H9 (cell line): ENCODE measurements around the gene OR10AD1. TPM values are rescaled to one million over a fixed set of nuclear protein-coding genes. Genes with fewer than 3 reads are reported as not detected.

Experiments
- DNase-seq: peaks from one replicate; pipeline ENCODE4 v3.0.0-alpha.2; 2017
- H2AFZ ChIP-seq: one replicate; pipeline ENCODE4 v1.6.1; 2013; ENCODE audit warnings: mild to moderate bottlenecking, low read length, control low read depth, moderate library complexity
- H2AK5ac ChIP-seq: 2 replicates; pipeline ENCODE4 v1.6.1; 2013; ENCODE audit warnings: low read length, control low read depth, mixed read lengths; ENCODE audit not compliant: insufficient read length
- H2BK120ac ChIP-seq: one replicate; pipeline ENCODE4 v1.6.1; 2013; ENCODE audit warnings: low read depth, mild to moderate bottlenecking, low read length, control low read depth, inconsistent platforms; ENCODE audit not compliant: poor library complexity, severe bottlenecking
- H2BK12ac ChIP-seq: 2 replicates; pipeline ENCODE4 v1.6.1; 2013; ENCODE audit warnings: low read length, control low read depth, mixed read lengths, low read depth; ENCODE audit not compliant: insufficient read length
- H2BK15ac ChIP-seq: 2 replicates; pipeline ENCODE4 v1.6.1; 2013; ENCODE audit warnings: low read depth, low read length, control low read depth
- H2BK20ac ChIP-seq: one replicate; pipeline ENCODE4 v1.6.1; 2013; ENCODE audit warnings: low read depth, mild to moderate bottlenecking, low read length, control low read depth, inconsistent platforms; ENCODE audit not compliant: poor library complexity, severe bottlenecking
- H2BK5ac ChIP-seq: 2 replicates; pipeline ENCODE4 v1.6.1; 2013; ENCODE audit warnings: low read length, control low read depth, mixed read lengths; ENCODE audit not compliant: insufficient read length
- H3K14ac ChIP-seq: 2 replicates; pipeline ENCODE4 v1.6.1; 2013; ENCODE audit warnings: low read length, control low read depth; ENCODE audit not compliant: insufficient read depth
- H3K18ac ChIP-seq: 2 replicates; pipeline ENCODE4 v1.6.1; 2013; ENCODE audit warnings: low read depth, mild to moderate bottlenecking, mixed read lengths, low read length, control low read depth; ENCODE audit not compliant: insufficient read length
- H3K23ac ChIP-seq: 2 replicates; pipeline ENCODE4 v1.6.1; 2013; ENCODE audit warnings: low read length, control low read depth, mixed read lengths, low read depth; ENCODE audit not compliant: insufficient read length
- H3K23me2 ChIP-seq: 2 replicates; pipeline ENCODE4 v1.6.1; 2013; ENCODE audit warnings: low read depth, mild to moderate bottlenecking, mixed read lengths, low read length, control low read depth; ENCODE audit not compliant: insufficient read length, poor library complexity, severe bottlenecking
- H3K27ac ChIP-seq: 2 replicates; pipeline ENCODE4 v1.5.1; 2013; ENCODE audit warnings: low read length, control low read depth, mixed read lengths, low read depth; ENCODE audit not compliant: insufficient read length
- H3K27me3 ChIP-seq: 2 replicates; pipeline ENCODE4 v1.6.1; 2013; ENCODE audit warnings: low read length, control low read depth, inconsistent platforms; ENCODE audit not compliant: insufficient read depth
- H3K4ac ChIP-seq: 2 replicates; pipeline ENCODE4 v1.6.1; 2013; ENCODE audit warnings: low read depth, mild to moderate bottlenecking, control low read depth, inconsistent platforms, low read length, moderate library complexity
- H3K4me1 ChIP-seq: 2 replicates; pipeline ENCODE4 v1.6.1; 2013; ENCODE audit warnings: low read length, control low read depth, inconsistent platforms; ENCODE audit not compliant: insufficient read depth
- H3K4me2 ChIP-seq: 2 replicates; pipeline ENCODE4 v1.6.1; 2013; ENCODE audit warnings: low read length, control low read depth, mixed read lengths; ENCODE audit not compliant: insufficient read length, insufficient read depth
- H3K56ac ChIP-seq: 2 replicates; pipeline ENCODE4 v1.6.1; 2013; ENCODE audit warnings: low read depth, mild to moderate bottlenecking, mixed read lengths, low read length, control low read depth; ENCODE audit not compliant: insufficient read length
- H3K79me1 ChIP-seq: 2 replicates; pipeline ENCODE4 v1.6.1; 2013; ENCODE audit warnings: low read depth, mild to moderate bottlenecking, moderate library complexity, low read length, control low read depth, inconsistent platforms; ENCODE audit not compliant: insufficient read depth, poor library complexity, severe bottlenecking
- H3K79me2 ChIP-seq: 2 replicates; pipeline ENCODE4 v1.6.1; 2013; ENCODE audit warnings: low read length, control low read depth, inconsistent platforms; ENCODE audit not compliant: insufficient read depth
- H3K9ac ChIP-seq: 2 replicates; pipeline ENCODE4 v1.6.1; 2013; ENCODE audit warnings: low read length, control low read depth, mixed read lengths; ENCODE audit not compliant: insufficient read length; ENCODE audit errors: extremely low read depth
- H3K9me3 ChIP-seq: one replicate; pipeline ENCODE4 v1.6.1; 2013; ENCODE audit warnings: low read depth, low read length, inconsistent platforms; ENCODE audit not compliant: control insufficient read depth
- H3T11ph ChIP-seq: one replicate; pipeline ENCODE4 v1.6.1; 2013; ENCODE audit warnings: mild to moderate bottlenecking, low read length, control low read depth, inconsistent platforms
- H4K20me1 ChIP-seq: one replicate; pipeline ENCODE4 v1.6.1; 2013; ENCODE audit not compliant: control insufficient read depth, insufficient read length, insufficient read depth
- H4K5ac ChIP-seq: 2 replicates; pipeline ENCODE4 v1.6.1; 2013; ENCODE audit warnings: low read depth, mild to moderate bottlenecking, mixed read lengths, low read length, control low read depth; ENCODE audit not compliant: insufficient read length
- H4K8ac ChIP-seq: replicated peaks from 2 replicates; pipeline ENCODE4 v1.6.1; 2013; ENCODE audit warnings: low read length, control low read depth, mixed read lengths, low read depth; ENCODE audit not compliant: insufficient read length
- H4K91ac ChIP-seq: 2 replicates; pipeline ENCODE4 v1.6.1; 2013; ENCODE audit warnings: low read depth, mild to moderate bottlenecking, moderate library complexity, mixed read lengths, low read length, control low read depth; ENCODE audit not compliant: insufficient read length
- H3K27ac Mint-ChIP-seq, 3 experiments: 2 replicates in 2 of 3; 3 replicates in 1 of 3; pipeline ENCODE4 v1.8.0; 2020 to 2021; ENCODE audit warnings: mixed read lengths in 3 of 3, mild to moderate bottlenecking in 1 of 3, moderate library complexity in 1 of 3
- H3K27me3 Mint-ChIP-seq: 2 replicates; pipeline ENCODE4 v1.8.0; 2021; ENCODE audit warnings: low read depth, mild to moderate bottlenecking, moderate library complexity, mixed read lengths
- H3K36me3 Mint-ChIP-seq, 3 experiments: 2 replicates in 2 of 3; 3 replicates in 1 of 3; pipeline ENCODE4 v1.8.0; 2020 to 2021; ENCODE audit warnings: low read depth in 3 of 3, mixed read lengths in 3 of 3; ENCODE audit not compliant: insufficient read depth in 1 of 3
- H3K4me1 Mint-ChIP-seq, 2 experiments: 2 replicates each; pipeline ENCODE4 v1.8.0; 2020; ENCODE audit warnings: mixed read lengths in 2 of 2
- H3K4me3 Mint-ChIP-seq, 2 experiments: 2 replicates in 1 of 2; 3 replicates in 1 of 2; pipeline ENCODE4 v1.8.0; 2020 to 2021; ENCODE audit warnings: mild to moderate bottlenecking in 2 of 2, mixed read lengths in 2 of 2, moderate library complexity in 1 of 2
- H3K9me3 Mint-ChIP-seq, 2 experiments: 2 replicates in 1 of 2; 3 replicates in 1 of 2; pipeline ENCODE4 v1.8.0; 2020; ENCODE audit warnings: mild to moderate bottlenecking in 2 of 2, mixed read lengths in 2 of 2, moderate library complexity in 1 of 2
- CTCF ChIP-seq: fragments of 200-600 bp; sonication (generic); conservative IDR thresholded peaks from 3 replicates; pipeline ENCODE4 v1.8.0; 2021; ENCODE audit warnings: antibody characterized with exemption, mild to moderate bottlenecking
- WGBS: extraction: QIAGEN DNeasy Blood & Tissue Kit; methylation state at CpG from one replicate; pipeline ENCODE4 v1.1.7; 2013; ENCODE audit warnings: missing lambda C conversion rate, low lambda C conversion rate, mixed read lengths; ENCODE audit not compliant: insufficient read length; ENCODE audit errors: extremely low coverage; 5-methylcytosine and 5-hydroxymethylcytosine counted together
- total RNA-seq: library from RNA; stranded (reverse); gene quantifications from 2 replicates; pipeline ENCODE4 v1.2.1, GENCODE V29; 2021

OR10AD1 gene
- total RNA-seq, 1 experiment from 2014 or later = not detected

GRCh38 chr12:48202766-48203165, 326 bp downstream of the OR10AD1 start:
- peaks cover 36 to 64% of the 10 kb centered on the region in 2 experiments for H3K9me3 Mint-ChIP-seq
- Histone ChIP-seq H2BK20ac (no peak overlapping the region), H3K23me2 (peaks cover 7% of the 10 kb centered on the region), H3K79me1 (no peaks in the 10 kb centered on the region), H2BK12ac (no peak overlapping the region), H4K5ac (no peak overlapping the region), H2AFZ (no peak overlapping the region), H3K27me3 (peaks cover 4% of the 10 kb centered on the region; the same call in 1 of the 2 replicates), H3K4ac (no peak overlapping the region), H3K23ac (no peak overlapping the region), H3K4me1 (no peaks in the 10 kb centered on the region), H3K56ac (no peak overlapping the region), H3K4me2 (no peak overlapping the region), H2BK5ac (no peak overlapping the region), H2AK5ac (no peak overlapping the region), H4K8ac (no peak overlapping the region), H3K14ac (no peak overlapping the region), H2BK15ac (no peak overlapping the region), H3K9ac (no peak overlapping the region), H4K20me1 (no peaks in the 10 kb centered on the region), H3K79me2 (no peaks in the 10 kb centered on the region), H2BK120ac (no peak overlapping the region), H3T11ph (no peak overlapping the region), H3K18ac (no peak overlapping the region), H3K9me3 (no peaks in the 10 kb centered on the region), H3K27ac (no peak overlapping the region), H4K91ac (no peak overlapping the region)
- H3K4me1 Mint-ChIP-seq = peaks cover 3 to 4% of the 10 kb centered on the region in 2 experiments; a peak in 2 of 4 replicates
- H3K36me3 Mint-ChIP-seq = peaks cover 18 to 24% (median 18%) of the 10 kb centered on the region in 3 experiments; a peak in 6 of 7 replicates
- WGBS = no CpG with 5 or more reads among the region's 8 CpGs
- H3K27ac Mint-ChIP-seq = no peak overlapping the region
- no peak for TF ChIP-seq CTCF
- H3K4me3 Mint-ChIP-seq = no peak overlapping the region
- peaks cover 81% of the 10 kb centered on the region for H3K27me3 Mint-ChIP-seq
- DNase-seq = no peak
